Neural crest cell (in vitro differentiated cells): Measurements from ENCODE around the gene CERS5. TPM values are rescaled to one million over a fixed set of nuclear protein-coding genes. Genes with fewer than 3 reads are reported as not detected.
"Not testable (repeated sequence)": the region's sequence is repeated elsewhere in the genome, so short reads cannot be mapped to it uniquely, and the experiment has no call there.

ENCODE experiments used
- DNase-seq: peaks from one replicate; pipeline ENCODE4 v3.0.0; 2021; ENCODE audit warnings: low read depth, mixed read lengths, low spot score
- H3K27ac Mint-ChIP-seq: one replicate; pipeline ENCODE4 v1.8.0; 2021; ENCODE audit warnings: mild to moderate bottlenecking, mixed read lengths; ENCODE audit not compliant: unreplicated experiment
- H3K27me3 Mint-ChIP-seq: 2 replicates; pipeline ENCODE4 v1.8.0; 2021; ENCODE audit warnings: low read depth, mild to moderate bottlenecking, mixed read lengths
- H3K36me3 Mint-ChIP-seq: 2 replicates; pipeline ENCODE4 v1.8.0; 2021; ENCODE audit warnings: low read depth, mild to moderate bottlenecking, mixed read lengths
- H3K4me1 Mint-ChIP-seq: 2 replicates; pipeline ENCODE4 v1.8.0; 2021; ENCODE audit warnings: mixed read lengths
- H3K4me3 Mint-ChIP-seq: one replicate; pipeline ENCODE4 v1.8.0; 2021; ENCODE audit warnings: mild to moderate bottlenecking, mixed read lengths
- H3K9me3 Mint-ChIP-seq: 2 replicates; pipeline ENCODE4 v1.8.0; 2021; ENCODE audit warnings: mixed read lengths
- CTCF ChIP-seq: fragments of 200-600 bp; sonication (generic); conservative IDR thresholded peaks from 2 replicates; pipeline ENCODE4 v1.5.0; 2021; ENCODE audit warnings: antibody characterized with exemption, mild to moderate bottlenecking
- total RNA-seq: library from RNA; stranded (reverse); gene quantifications from 2 replicates; pipeline ENCODE4 v1.2.1, GENCODE V29; 2021

The CERS5 gene
- total RNA-seq, 1 donor from 2014 or later: 61.7 TPM

- no peaks in the 10 kb centered on the region for H3K36me3 Mint-ChIP-seq
- H3K4me3 Mint-ChIP-seq: no peak overlapping the region
- H3K4me1 Mint-ChIP-seq: no peaks in the 10 kb centered on the region
- no peaks in the 10 kb centered on the region for H3K9me3 Mint-ChIP-seq
- no peaks in the 10 kb centered on the region for H3K27me3 Mint-ChIP-seq
- DNase-seq: no peak
- no peak overlapping the region for H3K27ac Mint-ChIP-seq
- no peak for TF ChIP-seq CTCF
These were observed 17.9 kb downstream of the CERS5 start for GRCh38 chr12:50149311-50149710.

- not testable (repeated sequence) for H3K36me3 Mint-ChIP-seq, H3K4me1 Mint-ChIP-seq, H3K27ac Mint-ChIP-seq, H3K9me3 Mint-ChIP-seq, H3K27me3 Mint-ChIP-seq, DNase-seq, H3K4me3 Mint-ChIP-seq
These were observed 19.2 kb downstream of the CERS5 start for GRCh38 chr12:50148011-50148410.

GRCh38 chr12:50147281-50147680 is 19.9 kb downstream of the CERS5 start:
- no peak overlapping the region for H3K27ac Mint-ChIP-seq
- no peaks in the 10 kb centered on the region for H3K36me3 Mint-ChIP-seq
- no peak for TF ChIP-seq CTCF
- H3K9me3 Mint-ChIP-seq: no peaks in the 10 kb centered on the region
- no peak overlapping the region for H3K4me3 Mint-ChIP-seq
- no peaks in the 10 kb centered on the region for H3K4me1 Mint-ChIP-seq
- no peak for DNase-seq
- H3K27me3 Mint-ChIP-seq: no peaks in the 10 kb centered on the region

GRCh38 chr12:50145439-50145838 is 21.7 kb downstream of the CERS5 start:
- no peaks in the 10 kb centered on the region for H3K9me3 Mint-ChIP-seq
- no peak overlapping the region for H3K4me3 Mint-ChIP-seq
- DNase-seq: no peak
- H3K27ac Mint-ChIP-seq: no peak overlapping the region
- no peaks in the 10 kb centered on the region for H3K27me3 Mint-ChIP-seq
- H3K36me3 Mint-ChIP-seq: peaks cover 6% of the 10 kb centered on the region
- no peak for TF ChIP-seq CTCF
- no peaks in the 10 kb centered on the region for H3K4me1 Mint-ChIP-seq

- Mint-ChIP-seq H3K36me3 (peaks cover 13% of the 10 kb centered on the region), H3K9me3 (no peaks in the 10 kb centered on the region), H3K4me3 (no peak overlapping the region), H3K27me3 (no peaks in the 10 kb centered on the region), H3K4me1 (no peaks in the 10 kb centered on the region), H3K27ac (no peak overlapping the region)
- no peak for TF ChIP-seq CTCF
- DNase-seq: no peak
These were observed 24.2 kb downstream of the CERS5 start for GRCh38 chr12:50142993-50143392.

- Mint-ChIP-seq H3K9me3 (no peaks in the 10 kb centered on the region), H3K27me3 (no peaks in the 10 kb centered on the region), H3K27ac (no peak overlapping the region), H3K4me3 (no peak overlapping the region), H3K4me1 (no peaks in the 10 kb centered on the region), H3K36me3 (peaks cover 10% of the 10 kb centered on the region)
- TF ChIP-seq CTCF: peak; percentile 77
- DNase-seq: no peak
These were observed 34.5 kb downstream of the CERS5 start for GRCh38 chr12:50132505-50133135.
